DMS79 treated with DMSO at 0.1 percent for 48 hours (cell line): ENCODE results near the gene CCDC136.
A peak's percentile ranks its signal among the peaks of the same experiment; 100 is the strongest.

Source experiments
- DNase-seq: peaks from one replicate; lab custom pipeline; 2025; lab: John Stamatoyannopoulos, UW

Gene CCDC136

DNA sequence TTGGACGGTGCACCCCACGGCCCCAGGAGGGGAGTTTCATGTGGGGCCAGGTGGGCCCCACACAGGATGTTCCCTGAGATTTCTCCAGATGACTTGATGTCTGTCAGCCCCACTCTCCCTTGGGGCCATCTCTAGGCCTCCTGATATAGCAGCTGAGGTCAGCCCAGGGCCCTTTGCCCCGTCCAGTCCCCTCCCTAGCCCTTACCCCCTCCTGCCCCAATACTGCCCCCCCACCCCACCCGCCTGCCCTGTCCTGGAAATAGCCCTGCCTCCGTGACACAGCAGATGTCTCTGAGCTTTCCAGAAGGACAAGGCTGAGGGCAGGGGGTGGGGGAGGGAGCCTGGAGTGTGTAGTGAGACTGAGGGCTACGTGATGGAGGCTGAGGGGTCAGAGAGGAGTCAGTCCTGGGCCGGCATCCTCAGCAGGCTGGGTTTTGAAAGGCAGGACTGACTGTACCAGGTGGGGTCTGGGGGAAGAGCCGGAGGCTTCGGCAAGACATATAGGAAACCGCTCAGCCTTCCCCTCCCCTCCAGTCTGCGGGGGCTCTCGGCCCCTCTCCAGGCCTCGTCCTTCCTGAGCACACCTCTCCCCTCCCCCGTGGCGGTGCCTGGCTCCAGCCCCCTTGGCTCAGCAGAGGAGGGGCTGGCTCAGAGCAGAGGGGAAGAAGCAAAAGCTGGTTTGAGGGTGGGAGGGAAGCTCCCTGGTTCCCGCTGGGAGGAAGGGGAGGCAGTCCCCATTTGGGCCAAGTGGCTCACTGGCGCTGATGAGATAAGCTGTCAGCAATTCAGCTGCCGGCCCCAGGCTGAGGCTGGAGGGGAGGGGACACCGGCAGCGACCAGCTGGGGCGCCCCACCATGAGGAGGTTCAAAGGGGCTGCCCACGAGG, 40.5 kb downstream of the CCDC136 start:
- peak; percentile 52 for DNase-seq

DNA sequence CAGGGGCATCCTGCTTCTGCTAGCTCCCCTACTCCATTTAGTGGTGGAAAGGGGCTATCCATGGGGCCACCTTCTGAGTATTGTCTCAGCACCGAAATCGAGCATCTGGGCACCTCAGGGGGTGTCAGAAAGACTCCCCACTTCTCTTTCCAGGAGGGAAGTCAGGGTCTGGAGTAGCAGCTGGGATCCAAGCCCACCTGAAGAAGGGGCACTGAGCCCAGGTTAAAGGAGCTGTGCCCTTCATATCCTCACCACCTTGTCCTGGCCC, 41.0 kb downstream of the CCDC136 start:
- DNase-seq, result no peak

DNA sequence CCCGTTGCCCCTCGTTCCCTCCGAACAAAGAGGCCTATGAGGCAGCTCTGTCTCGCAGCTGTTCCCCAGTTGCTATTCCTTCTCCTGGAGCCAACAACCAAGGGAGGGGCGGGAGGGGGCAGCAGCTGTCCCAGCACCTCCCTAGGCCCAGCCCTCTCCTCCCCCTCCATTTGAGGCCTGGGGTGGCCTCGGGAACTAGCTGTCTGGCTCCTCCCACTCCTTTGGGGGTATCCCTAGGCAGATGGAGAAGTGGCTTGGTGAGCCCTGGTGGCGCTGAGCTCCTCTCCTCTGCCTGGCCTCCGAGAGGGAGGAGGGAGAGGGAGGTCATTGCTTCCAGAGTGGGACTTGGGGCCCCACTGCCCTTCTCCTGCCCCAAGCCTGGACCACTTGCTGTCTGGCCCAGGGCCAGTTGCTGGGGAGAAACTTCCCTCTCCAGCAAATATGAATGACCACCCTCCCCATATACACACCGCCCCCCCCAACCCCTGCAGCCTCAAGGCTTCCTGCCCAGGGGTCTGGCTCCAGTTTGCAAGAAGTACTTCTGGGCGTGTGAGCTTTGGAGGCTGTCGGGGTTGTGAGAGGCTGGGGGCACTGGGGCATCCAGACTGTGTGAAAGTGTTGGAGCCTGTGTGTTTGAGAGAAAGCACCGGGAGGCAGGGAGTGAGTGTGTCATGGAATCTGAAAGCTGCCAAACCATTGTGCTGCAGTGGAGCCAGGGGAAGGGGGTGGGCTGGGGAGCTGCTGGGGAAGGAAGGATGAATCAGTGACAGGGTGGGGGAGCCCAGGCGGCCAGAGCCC, 41.6 kb downstream of the CCDC136 start:
- DNase-seq, result peak; percentile 66

DNA sequence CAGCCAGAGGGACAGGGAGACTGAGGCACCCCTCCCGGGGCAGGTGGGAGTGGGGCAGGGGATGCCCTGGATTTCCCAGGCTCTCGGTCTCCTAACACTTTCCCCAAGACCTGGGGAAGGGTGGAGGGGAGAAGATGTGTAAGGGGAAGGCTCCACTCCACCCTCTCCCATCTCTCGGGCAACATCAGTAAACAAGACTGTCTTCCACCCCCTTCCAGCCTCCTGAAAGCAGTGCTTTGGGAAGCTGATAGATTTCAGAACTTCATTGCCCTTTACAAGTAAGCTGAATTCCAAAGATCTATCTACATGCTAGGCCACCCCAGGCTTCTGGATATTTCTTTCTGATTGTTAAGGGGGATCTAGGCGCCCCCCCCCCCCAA, 42.2 kb downstream of the CCDC136 start:
- no peak for DNase-seq

DNA sequence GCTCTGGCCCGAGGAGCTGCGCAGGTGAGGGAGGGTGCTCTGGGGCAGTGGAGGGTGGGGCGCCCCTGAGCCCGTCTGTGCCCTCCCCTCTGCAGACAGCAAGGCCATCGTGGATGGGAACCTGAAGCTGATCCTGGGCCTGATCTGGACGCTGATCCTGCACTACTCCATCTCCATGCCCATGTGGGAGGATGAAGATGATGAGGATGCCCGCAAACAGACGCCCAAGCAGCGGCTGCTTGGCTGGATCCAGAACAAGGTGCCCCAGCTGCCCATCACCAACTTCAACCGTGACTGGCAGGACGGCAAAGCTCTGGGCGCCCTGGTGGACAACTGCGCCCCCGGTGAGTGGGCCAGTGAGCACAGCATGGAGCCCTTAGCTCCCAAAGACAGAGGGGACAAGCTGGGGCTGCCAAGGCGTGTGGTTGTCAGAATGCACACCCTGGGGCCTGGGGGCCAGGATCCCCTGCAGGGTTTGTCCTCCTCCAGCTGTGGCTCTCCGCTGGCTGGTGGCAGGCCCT, 43.5 kb downstream of the CCDC136 start:
- no peak for DNase-seq

DNA sequence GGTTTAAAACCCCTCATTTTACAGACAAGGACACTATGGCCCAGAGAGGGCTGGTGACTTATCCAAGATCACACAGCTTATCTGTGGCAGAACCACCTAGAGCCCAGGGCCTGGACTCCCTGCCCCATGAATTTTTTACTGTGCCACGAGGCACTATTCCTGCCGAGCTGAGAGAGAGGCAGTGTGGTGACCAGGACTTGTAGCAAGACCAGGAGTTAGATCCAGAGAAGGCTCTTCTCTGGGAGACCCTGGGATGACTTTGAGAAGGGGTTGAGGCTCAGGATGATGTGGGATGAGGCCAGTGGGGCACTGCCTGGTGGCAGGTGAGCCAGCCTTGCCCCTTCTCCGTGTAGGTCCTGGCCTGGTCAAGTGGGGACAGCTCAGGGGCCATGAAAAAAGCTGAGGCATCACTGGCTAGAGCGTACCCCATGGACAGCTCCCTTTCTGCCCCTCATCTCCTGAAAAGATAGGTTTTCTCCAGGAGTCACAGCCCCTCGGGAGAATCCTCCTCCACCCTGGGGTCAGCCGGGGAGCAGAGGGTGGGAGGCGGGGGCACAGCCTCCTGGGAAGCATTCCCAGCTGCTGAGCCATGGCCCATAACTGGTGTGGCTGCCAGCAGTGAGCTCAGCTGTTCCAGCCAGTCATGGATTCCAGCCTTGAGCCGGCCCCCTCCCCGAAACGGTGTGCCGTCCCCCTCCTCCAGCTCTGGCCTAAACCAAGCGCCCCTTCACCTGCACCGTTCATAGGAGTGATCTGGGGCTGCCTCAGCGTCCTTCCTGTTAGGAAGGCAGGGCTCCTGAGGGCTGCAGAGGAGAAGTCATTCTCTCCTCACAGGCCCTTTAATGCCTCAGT, 44.2 kb downstream of the CCDC136 start:
- DNase-seq, result no peak

DNA sequence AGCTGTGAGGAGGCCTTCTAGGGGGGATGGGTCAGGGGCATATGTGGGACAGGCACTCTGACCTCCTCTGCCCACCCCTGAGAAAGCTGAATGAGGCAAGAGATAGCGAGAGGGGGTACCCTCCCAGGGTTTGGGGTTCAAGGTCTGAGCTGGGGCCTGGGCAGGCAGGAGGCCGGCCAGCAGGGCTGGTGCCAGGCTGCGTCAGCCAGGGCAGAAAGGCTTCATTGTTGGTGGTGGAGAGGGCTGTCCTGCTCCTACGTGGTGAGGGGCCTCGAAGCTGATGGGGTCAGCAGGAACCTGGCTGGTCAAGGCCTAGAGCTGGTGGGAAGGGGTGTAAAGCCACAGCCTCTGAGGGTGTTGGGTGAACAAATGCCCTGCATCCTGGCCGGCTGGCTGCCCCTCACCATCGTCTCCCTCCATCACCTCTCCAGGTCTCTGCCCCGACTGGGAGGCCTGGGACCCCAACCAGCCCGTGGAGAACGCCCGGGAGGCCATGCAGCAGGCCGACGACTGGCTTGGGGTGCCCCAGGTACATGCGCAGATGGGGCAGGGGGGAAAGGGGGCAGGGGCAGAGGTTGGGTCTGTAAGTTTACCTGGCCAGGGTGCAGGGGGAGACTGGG, 45.1 kb downstream of the CCDC136 start:
- DNase-seq, result no peak

DNA sequence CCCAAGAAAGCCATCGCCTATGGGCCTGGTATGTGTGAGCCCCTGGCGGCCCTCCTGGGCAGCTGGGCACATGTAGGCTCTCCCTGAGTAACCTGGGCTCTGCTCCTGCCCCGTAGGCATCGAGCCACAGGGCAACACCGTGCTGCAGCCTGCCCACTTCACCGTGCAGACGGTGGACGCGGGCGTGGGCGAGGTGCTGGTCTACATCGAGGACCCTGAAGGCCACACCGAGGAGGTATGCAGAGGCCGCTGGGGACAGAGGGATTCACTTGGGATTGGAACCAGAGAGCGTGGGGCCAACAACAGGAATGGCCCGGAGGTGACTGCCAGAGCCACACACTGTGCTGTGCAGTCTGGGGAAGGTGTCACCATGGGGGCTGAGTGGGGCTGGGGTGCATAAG, 45.8 kb downstream of the CCDC136 start:
- no peak for DNase-seq

DNA sequence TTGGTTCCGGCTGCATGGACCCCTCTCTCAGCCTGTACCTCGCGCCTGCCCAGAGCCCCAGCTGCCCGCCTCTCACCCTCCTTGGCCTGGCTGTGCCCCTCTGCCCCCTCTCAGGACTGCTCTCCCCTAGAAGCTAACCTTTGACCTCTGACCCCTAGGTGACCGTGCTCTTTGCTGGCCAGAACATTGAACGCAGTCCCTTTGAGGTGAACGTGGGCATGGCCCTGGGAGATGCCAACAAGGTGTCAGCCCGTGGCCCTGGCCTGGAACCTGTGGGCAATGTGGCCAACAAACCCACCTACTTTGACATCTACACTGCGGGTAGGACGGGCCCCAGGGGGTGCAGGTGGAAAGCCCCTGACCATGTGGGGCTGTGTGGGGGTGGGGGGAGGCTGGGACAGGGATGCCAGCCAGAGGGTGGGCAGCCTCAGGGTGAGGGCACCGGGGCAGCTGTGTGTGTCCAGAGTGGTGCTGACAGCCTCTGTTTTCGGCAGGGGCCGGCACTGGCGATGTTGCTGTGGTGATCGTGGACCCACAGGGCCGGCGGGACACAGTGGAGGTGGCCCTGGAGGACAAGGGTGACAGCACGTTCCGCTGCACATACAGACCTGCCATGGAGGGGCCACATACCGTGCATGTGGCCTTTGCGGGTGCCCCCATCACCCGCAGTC, 46.5 kb downstream of the CCDC136 start:
- DNase-seq, result no peak

DNA sequence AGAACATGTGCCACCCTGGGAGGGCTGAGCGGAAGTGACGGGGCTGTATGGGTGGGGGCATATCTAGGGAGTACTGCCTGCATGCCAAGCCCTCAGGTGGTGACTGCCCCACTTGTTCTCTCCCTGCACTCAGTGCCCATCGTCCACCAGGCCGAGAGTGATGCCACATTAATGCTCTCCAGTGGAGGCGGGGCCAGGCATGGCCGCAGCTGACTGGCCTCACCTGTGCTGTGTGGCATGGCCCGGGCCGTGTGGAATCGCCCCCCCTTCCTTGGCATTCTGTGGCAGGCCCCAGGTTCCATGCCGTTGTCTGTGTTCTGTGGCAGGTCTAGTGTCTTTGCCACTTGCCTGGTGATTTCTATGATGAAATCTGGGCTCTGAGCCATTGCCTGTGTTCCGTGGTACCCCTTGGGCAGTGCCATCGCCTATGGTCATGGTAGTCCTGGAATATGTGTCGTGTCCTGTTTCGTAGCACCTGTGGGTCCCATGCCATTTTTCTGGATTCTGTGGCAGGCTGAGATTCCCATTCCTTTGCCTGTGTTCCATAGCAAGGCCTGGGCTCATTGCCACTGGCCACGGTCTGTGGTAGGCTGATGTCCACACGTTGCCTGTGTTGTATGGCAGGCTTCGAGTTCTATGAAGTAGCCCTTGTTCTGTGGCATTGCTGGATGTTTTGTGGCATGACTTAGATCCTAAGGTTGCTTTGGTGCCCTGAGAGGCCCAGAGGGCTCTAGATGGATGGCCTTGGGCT, 47.4 kb downstream of the CCDC136 start:
- no peak for DNase-seq

DNA sequence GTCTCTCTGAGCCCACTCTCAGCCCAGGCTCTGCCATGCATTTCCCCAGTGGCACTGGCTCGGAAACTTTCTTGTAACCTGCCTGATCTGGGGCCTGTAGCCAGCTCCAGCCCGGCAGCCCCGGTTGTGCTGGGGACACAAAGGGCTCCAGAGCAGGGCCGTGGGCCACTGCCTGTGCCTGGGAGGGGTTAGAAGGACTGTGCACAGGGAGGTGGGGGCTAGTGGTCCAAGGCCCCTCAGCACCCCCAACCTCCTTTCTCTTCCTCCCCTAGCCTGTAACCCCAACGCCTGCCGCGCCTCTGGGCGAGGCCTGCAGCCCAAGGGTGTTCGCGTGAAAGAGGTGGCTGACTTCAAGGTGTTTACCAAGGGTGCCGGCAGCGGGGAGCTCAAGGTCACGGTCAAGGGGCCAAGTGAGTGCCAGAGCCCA, 48.0 kb downstream of the CCDC136 start:
- no peak for DNase-seq

DNA sequence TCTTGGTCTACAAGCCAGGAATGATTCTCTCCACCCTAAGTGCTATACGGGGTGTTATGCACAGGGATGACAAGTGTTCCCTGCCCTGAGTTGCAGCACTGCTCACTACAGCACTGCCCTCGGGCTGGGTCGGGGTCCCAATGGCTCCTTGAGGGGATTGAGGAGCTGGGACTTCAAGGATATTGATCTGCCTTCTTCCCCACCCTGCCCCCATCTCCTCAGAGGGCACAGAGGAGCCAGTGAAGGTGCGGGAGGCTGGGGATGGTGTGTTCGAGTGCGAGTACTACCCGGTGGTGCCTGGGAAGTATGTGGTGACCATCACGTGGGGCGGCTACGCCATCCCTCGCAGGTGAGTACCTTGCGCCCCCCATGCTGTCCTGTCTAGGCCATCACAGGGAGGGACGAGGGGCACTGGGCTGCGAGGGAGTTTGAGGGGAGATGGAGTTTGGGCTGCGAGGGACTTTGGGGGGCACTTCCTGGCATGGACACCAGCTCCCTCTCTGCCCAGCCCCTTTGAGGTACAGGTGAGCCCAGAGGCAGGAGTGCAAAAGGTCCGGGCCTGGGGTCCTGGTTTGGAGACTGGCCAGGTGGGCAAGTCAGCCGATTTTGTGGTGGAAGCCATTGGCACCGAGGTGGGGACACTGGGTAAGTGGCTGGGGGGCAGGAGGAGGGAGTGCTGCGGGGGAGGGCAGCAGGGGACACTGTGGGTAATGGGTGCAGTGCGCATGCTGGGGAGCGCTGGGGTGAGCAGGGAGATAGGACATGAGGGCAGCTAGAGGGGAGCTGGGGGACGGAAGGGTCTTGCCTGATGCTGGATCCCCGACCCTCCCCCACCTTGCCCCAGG, 48.8 kb downstream of the CCDC136 start:
- DNase-seq, result no peak

DNA sequence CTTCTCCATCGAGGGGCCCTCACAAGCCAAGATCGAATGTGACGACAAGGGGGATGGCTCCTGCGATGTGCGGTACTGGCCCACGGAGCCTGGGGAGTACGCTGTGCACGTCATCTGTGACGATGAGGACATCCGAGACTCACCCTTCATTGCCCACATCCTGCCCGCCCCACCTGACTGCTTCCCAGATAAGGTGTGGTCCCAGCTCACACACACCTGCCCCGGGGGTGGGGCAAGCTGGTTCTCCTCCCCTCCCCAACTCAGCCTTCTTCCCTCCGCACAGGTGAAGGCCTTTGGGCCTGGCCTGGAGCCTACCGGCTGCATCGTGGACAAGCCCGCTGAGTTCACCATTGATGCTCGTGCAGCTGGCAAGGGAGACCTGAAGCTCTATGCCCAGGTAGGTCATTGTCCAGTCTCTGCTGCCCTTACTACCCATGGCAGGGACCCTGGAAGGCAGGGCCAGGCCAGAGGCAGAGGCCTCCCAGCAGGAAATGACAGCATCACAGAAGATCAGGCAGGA, 49.5 kb downstream of the CCDC136 start:
- DNase-seq, result no peak

DNA sequence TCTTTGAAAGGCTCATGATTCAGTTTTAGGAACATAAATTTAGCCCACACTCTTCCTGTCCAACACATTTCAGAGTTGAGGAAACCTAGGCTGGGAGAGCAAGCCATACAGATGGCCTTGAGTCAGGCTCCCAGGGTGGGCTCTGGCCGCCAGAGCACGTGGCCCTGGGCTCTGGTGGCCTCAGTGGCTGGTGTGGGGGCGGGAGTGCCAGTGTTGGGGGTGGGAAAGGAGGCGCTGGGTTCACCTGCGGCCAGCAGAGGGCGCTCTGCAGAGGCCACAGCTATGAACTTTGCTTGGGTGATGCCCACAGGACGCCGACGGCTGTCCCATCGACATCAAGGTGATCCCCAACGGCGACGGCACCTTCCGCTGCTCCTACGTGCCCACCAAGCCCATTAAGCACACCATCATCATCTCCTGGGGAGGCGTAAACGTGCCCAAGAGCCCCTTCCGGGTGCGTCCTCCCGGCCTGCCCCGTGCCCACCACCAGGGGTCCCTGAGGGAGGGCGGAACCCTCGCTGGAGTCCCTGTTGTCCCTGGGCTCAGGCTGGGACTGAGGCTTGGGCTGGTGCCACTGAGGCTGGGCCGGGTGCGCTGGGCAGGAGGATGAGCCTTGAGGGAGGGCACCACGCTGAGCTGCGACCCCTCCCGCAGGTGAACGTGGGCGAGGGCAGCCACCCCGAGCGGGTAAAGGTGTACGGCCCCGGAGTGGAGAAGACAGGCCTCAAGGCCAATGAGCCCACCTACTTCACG, 50.3 kb downstream of the CCDC136 start:
- DNase-seq, result no peak

DNA sequence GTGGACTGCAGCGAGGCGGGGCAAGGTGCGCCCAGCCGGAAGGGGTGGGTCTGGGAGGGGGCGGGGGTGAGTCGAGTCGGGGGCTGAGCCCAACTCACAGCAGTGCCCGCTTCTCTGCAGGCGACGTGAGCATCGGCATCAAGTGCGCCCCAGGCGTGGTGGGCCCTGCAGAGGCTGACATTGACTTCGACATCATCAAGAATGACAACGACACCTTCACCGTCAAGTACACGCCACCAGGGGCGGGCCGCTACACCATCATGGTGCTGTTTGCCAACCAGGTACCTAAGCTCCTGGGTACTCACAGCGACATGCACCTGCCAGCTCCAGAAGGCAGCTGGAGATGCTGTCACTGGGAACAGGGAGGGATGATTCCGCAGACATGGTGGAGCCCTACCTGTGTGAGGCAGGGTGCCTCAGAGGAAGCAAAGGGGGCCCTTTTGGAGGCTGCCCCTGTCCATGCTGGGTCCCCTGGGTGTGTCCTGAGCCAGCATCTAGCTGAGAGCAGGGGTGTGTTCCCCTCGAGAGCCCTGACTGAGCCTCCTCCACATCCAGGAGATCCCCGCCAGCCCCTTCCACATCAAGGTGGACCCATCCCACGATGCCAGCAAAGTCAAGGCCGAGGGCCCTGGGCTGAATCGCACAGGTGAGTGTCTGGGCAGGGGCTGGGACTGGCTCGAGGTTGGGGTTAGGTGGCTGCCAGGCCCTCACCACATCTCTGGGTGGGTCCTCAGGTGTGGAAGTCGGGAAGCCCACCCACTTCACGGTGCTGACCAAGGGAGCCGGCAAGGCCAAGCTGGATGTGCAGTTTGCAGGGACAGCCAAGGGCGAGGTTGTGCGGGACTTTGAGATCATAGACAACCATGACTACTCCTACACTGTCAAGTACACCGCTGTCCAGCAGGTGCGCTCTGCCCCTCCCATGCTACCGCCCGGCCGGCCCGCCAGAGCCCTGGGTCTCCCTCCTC, 51.2 kb downstream of the CCDC136 start:
- DNase-seq, result no peak

DNA sequence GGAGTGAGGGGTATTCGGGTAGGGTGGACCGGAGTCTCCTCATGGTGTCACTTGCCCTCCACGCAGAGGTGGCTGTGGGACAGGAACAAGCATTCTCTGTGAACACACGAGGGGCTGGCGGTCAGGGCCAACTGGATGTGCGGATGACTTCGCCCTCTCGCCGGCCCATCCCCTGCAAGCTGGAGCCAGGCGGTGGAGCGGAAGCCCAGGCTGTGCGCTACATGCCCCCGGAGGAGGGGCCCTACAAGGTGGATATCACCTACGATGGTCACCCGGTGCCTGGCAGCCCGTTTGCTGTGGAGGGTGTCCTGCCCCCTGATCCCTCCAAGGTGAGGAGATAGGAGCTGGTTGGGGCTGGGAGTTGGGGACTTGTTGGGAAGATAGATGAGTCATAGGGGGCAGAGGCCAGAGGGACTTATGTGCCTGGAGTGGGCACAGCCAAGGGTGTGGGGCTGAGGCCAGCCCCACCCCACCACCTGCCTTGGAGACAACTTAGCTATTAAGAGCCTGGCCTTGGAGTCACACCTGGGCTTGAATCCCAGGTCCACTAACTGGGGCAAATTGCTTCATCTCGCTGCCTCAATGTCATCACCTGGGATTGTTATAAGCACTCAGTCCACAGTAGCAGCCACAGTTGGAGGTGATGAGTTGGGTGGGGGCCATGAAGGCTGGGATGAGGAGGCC, 52.3 kb downstream of the CCDC136 start:
- DNase-seq, result no peak

DNA sequence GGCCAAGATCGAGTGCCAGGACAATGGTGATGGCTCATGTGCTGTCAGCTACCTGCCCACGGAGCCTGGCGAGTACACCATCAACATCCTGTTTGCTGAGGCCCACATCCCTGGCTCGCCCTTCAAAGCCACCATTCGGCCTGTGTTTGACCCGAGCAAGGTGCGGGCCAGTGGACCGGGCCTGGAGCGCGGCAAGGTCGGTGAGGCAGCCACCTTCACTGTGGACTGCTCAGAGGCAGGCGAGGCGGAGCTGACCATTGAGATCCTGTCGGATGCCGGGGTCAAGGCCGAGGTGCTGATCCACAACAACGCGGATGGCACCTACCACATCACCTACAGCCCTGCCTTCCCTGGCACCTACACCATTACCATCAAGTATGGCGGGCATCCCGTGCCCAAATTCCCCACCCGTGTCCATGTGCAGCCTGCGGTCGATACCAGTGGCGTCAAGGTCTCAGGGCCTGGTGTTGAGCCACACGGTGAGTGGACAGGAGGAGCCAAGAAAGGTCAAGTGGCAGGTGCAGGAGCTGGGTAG, 53.1 kb downstream of the CCDC136 start:
- DNase-seq, result no peak
